Measurements from ENCODE around the gene CRIP2.

CRIP2 gene, protein sequence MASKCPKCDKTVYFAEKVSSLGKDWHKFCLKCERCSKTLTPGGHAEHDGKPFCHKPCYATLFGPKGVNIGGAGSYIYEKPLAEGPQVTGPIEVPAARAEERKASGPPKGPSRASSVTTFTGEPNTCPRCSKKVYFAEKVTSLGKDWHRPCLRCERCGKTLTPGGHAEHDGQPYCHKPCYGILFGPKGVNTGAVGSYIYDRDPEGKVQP

DNA sequence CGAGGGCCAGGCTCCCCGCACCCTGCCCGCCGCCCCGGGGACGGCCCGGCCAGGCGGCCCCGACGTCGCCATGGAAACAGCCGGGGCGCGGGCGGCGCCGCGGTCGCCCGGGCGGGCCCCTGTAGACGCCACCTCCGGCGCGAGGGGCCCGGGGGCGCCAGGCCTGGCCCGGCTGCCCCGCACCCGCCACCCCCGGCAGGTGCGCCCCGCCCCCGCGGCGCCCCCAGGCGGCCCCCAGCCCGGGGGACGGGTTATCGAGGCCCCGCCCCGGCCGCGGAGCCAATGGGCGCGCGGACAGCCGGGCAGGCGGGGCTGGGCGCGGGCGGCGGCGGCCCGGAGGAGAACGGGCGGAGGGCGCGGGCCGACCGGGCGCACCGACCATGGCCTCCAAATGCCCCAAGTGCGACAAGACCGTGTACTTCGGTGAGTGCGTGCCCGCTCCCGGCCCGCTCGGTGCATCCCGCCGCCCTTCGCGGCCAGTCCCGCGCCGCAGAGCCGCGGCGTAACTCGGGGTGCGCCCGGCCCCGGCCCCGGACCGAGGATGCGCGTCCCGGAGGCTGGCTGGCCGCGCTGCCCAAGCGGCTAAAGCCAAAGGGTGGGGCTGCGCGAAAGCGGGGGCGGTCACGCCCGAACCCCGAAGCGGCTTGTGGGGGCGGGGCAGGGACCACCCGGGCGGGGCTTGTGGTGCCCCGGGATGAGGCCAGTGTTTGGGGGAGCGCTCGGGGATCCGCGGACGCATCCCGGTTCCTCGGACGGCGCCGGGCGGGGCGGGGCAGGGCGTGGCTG, at the start of gene CRIP2:
Gene CRIP2 (plus strand): TSS at position 339 of the 786 bp plus-strand sequence. CDS start 42 bp downstream, at position 381.
- DNase-seq, result no peak

DNA sequence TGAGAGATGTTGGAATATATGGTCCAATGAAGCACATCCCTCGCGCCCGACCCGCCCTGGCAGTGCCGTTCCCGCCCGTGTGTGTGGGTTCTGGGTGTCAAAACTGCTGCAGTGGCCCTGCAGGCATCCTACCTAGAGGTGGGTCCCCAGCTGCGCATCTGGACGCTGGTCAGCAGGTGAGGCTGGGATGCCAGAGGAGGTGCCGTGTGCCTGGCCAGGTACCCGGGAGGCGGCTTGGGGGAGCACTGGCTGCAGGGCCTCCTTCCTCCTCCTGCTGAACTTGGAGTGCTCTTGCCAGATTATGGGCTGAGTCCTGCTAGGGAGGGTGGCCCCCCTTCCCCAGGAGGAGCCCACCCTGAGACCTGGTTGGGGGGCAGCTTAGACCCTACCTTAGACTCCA, 49.8 kb upstream of the CRIP2 start:
- no peak for DNase-seq

DNA sequence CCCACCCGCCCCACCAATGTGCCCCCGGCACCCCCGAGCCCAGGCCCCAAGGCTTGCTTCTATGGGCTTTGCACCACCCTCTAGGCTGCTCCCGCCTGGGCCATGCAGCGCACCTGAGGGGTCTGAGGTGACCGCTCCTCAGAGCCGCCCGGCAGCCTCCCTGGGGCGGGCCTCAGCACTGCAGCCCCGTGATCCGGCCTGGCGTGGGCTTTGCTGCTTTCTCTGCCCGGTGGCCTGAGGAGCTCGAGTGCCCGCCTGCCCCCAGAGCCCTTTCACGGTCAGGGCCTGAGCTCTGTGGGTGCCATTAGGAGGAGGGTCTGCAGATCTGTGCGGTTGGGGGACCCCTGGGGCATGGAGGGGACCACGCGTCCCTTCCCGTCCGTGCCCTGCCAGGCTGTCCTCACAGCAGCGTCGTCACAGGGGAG, 48.8 kb upstream of the CRIP2 start:
- DNase-seq, result no peak

DNA sequence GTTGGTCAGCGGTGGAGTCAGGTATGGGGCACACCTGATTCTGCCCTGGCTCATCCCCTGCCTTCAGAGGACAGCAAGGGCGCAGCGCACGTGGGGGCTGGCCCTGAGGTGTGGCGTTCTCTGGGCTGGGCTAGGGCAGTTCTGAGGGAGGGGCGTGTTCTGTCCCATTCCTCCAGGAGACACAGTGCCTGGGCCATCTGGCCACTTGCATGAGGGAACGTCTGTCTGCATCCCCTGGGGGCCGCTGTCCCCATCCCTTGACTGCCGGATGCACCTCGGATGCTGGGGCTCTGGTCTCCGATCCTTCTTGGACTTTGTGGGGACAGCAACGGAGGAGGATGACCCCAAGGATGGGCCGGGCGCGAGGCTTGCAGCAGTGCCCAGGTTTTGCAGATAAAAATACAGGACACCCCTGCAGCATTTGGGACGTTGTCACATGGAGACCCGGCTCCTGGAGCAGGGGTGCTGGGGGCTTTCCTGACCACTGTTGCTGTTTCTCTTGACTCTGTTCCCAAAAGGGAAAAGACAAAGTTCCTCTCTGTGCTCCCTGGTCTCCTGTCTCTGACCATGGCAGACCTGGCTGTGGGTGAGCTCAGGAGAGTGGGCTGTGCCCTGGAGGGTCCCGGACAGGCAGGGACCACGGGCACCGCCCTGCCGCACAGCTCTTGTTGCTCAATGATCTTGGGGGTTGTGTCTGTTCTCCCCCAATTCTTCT, 48.0 kb upstream of the CRIP2 start:
- no peak for DNase-seq

DNA sequence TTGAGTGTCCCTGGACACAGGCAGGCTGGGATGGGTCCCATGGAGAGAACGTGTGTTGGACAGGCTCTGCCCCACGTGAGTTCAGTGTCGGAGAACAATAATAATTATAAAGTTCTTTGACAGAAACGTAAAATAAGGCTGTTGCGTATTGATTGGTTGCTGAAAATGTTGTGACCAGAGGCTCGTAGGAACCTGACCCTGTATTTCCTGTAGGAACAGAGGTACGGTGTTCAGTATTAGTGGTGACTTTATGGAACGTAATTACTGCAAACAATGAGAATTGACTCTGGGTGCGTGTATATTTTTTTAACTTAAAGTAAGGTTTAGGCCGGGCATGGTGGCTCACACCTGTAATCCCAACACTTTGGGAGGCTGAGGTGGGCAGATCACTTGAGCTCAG, 47.2 kb upstream of the CRIP2 start:
- no peak for DNase-seq

DNA sequence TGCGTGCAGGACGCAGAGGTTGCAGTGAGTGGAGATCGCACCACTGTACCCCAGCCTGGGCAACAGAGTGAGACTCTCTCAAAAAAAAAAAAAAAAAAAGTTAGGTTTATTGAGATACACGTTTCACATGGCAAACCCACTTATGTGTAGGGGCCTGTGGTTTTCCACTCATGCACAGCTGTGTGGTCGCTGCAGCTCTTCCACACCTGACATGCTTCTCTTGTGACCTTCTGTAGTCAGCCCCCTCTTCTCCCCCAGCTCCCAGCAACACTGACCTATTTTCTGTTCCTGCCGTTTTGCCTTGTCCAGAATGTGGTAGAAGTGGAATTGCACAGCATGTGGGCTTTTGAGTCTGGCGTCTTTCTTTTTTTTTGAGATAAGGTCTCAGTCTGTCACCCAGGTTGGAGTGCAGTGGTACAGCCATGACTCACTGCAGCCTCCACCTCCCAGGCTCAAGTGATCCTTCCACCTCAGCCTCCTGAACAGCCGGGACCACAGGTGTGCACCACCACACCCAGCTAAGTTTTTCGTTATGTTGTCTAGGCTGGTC, 46.6 kb upstream of the CRIP2 start:
- no peak for DNase-seq

DNA sequence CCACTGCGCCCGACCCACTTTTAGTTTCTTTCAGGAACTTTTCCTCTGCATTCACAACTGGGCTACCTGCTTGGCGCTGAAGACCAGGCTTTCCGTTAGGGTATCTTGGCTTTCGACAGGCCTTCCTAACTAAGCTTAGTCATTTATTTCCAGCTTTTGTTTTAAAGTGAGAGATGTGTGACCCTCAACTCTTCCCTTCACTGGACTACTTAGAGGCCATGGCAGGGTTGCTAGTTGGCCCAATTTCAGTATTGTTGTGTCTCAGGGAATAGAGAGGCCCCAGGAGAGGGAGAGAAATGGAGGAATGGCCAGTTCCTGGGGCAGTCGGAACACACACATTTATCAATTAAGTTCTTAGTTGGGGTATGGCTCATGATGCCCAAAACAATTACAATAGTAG, 44.6 kb upstream of the CRIP2 start:
- DNase-seq, result no peak

DNA sequence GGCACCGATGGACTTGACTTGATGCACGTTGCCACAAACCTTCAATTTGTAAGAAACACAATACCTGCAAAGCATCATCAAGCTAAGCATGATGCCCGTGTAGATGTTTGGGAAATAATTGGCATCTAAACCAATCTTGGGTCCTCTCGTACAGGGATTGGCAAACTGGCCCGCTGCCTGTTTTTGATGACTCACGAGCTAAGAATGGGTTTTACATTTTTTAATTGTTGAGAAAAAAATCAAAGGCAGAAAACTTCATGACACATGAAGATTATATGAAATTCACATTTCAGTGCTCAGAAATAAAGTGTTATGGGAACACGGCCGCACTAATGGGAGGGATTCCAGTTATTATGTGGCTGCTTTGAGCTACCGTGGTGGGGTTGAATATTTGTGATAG, 44.1 kb upstream of the CRIP2 start:
- no peak for DNase-seq

DNA sequence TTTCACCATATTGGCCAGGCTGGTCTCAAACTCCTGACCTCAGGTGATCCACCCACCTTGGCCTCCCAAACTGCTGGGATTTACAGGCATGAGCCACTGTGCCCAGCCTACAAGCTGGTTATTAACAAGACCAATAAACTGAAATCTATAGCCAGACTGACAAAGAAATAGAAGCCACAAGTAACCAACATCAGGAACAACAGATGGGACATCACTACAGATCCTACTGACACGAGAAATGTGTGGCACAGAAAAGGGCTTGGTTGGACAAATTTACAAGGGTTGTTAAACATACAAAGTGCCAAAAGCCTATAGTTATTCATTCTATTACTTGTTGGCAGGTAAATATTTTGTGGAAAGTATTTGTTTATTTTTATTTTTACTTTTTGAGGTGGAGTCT, 43.4 kb upstream of the CRIP2 start:
- no peak for DNase-seq

DNA sequence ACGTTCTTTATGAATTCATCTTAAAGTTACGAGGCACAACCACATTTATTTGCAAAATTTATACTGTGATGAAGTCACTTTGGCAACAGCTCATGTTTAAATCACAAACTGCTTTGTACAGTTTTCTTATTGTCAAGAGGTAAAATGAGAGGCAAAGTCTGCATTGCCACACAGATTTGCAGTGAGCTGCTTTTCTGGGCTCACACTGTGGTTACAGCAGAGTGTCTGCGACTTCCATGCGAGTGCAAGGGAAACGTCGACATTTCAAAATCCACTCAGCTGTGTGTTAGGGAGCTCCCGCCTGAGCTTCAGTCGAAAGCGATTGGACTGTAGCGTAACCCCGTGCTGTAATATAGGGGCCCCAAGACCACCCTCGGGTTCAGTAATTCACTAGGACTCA, 42.0 kb upstream of the CRIP2 start:
- DNase-seq, result no peak

DNA sequence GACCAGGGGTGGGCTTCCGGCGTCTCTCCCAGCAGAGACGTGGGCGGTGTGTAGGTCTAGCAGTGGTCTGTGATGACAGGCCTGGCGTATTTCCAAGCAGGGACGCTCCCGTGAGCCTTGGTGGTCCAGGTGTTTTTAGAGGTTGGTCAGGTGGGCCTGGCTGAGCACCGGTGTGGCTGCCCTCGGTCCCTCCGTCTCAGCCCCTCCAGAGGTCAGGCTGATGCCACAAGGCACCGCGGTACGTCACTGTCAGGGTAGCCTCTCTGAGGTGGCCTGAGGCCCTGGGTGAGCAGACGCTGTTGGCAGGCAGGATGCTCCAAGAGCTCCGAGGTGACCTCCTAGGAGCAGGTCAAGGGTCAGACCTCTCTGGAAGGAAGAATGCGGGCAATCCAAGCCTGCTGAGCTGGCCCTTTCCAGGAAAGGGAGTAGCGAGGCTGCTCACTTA, 41.4 kb upstream of the CRIP2 start:
- DNase-seq, result no peak

DNA sequence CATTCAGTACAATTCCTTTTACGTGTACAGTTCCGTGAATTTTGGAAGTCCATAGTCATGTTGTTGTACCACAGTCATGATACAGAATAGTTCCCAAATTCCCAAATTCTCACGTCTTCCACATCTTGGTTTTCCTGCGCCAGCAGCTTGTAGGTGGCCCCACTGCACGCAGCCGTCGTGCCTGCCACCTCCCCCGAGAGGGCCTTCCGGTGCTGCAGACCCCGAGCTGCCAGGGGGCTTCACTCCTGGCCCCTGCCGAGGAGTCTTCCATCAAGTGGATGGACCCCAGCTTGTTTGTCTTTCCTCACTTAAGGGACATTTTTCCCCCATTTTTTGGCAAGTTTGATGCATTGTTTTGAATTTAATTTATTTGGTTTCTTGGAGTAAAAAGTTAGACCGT, 38.2 kb upstream of the CRIP2 start:
- no peak for DNase-seq

DNA sequence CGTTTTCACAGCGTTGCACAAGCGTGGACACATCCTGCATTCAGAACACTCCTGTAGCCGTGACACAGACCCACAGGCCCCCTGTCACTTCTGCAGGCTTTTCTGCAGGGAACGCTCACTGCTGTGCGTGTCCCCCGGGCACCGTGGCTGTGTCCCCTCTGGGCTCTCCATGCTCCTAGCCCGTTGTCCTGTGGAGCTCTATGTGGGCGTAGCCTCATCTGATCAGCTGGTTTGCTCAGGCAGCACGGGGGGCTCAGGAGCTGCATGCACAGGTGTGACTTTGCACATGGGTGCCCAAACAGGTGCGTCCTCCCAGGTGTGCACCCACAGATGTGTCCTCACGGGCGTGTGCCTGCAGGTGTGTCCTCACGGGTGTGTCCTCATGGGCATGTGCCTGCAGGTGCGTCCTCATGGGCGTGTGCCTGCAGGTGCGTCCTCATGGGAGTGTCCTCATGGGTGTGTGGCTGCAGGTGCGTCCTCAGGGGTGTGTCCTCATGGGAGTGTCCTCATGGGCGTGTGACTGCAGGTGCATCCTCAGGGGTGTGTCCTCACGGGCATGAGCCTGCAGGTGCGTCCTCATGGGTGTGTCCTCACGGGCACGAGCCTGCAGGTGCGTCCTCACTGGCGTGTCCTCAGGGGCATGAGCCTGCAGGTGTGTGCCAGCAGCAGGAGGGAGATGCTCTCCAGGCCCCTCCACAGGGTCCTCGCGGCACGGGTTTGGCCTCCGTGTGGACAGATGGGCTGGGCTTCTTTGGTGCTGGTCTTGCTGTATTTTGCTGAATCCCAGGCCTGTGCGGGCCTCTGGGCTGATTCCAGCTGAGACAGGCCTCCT, 37.5 kb upstream of the CRIP2 start:
- no peak for DNase-seq

DNA sequence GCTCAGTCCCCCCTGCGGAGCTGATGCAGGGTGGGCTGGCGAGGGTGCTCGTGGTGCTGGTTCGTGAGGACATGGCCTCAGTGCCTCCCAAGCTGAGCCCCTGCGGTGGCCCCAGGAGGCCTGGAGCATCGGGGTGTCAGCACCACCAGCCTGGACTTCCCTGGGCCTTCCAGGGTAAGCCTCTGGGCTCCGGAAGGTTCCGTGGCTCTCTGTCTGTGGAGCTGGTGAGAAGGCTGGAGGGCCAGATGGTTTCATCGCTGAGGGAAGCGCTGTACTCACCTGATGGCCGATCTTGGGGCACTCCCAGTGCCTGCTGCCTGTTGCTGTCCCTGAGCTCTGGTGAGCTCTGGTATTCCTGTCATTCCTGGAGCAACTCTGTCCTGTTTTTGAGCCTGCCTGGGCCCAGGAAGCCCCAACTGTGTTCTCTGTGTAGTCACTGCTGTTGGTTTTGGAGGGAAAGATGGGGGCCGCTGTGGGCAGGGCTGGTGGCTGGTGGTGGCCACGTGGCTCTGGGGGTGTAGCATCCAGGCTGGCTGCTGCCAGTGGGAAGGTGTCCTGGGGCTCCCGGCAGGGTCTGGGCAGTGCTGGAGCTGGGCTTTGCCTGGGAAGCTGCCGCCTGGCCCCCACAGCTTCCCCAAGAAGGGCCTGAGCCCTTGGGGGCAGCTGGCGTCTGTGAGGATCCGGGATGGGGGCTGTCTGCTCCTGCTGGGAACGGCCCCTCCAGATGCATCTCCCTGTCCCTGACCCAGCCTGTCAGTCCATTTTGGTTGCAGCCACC, 36.7 kb upstream of the CRIP2 start:
- no peak for DNase-seq

DNA sequence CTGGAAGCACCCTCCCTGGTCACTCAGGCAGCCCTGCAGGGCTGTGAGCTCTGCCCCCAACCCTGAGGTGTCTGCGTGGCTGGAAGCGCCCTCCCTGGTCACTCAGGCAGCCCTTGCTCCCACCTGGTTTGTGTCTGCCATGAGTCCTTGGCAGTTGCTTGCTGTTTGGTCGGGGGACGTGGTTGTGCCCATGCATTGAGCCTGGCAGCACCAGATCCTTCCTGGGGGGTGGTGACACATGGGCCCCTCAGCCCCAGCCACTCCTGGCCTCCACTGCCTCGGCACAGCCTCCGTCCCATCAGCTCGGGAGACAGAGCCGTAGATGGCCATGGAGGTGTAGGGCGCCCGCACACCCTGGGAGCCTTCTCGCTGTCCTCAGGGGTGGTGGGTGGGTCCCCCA, 35.4 kb upstream of the CRIP2 start:
- no peak for DNase-seq

DNA sequence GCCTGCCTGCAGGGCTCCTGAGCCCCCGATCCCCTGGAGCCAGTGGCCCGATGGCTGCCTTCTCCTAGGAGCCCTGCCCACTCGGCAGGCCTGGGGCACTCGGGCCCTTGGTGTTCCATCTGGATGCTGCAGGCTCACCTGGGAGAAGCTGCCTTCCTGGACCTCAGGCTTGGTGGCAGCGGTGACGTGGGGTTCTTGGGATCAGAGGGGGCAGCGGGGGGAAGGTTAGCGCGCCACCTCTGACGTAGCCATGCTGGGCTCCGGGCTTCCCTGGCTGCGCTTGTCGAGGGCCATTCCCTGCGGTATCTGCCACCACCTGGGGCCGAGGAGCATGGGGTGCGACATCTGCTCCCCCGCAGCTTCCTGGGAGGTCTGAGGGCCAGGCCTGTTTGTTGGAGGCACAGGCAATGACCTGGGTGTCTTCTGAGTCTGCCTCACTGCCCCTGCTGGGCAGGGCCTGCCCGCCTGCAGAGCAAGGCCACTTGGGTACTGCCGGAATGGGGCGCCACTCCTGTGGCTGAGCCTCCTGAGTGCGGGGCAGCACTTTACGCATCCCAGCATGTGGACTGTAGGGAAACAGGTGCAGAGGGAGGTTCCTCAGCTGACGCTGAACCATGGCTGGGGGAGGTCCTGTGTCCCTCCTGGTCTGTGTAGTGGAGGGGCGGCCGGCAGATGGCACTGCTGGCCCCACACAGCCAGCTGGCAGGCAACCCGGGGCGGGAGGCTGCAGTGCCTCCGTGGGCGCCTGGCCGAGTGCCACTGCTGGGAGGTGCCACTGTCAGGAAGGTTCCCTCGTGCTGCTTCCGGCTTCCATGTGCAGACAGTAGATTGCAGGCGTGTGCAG, 34.7 kb upstream of the CRIP2 start:
- no peak for DNase-seq

DNA sequence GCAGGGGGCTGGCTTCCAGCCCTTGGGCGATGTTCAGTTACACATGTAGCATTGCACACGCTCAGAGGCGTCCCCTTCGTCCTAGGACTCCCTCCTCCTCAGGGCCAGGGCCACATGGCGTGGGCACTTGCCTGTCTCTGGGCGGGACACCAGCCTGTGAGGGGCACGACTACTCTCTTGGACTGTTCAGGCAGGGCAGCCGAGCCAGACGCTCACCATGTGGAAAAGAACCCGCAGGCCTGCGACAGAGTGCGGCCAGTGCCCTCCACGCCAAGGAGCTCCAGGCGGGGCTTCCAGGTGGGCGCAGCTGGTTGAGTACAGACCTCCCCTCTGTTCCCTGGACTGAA, 34.1 kb upstream of the CRIP2 start:
- DNase-seq, result no peak

DNA sequence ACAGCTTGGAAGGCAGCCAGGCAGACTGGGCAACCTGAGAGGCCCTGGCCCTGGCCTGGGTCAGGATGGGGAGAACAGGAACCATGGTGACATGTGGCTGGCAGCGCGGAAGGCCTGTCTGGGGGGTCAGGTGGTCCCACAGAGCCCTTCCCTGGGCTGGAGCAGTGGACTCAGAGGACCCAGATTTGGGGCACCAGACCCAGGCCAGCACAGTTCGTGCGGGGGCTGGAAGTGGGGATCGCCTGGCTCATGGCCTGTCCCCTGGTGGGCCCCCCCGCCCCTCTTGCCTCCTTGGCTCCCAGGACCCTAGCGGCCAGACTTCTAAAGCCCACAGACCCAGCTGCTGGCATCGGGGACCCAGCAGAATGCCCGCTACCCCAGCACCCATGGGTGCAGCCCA, 33.6 kb upstream of the CRIP2 start:
- DNase-seq, result no peak

DNA sequence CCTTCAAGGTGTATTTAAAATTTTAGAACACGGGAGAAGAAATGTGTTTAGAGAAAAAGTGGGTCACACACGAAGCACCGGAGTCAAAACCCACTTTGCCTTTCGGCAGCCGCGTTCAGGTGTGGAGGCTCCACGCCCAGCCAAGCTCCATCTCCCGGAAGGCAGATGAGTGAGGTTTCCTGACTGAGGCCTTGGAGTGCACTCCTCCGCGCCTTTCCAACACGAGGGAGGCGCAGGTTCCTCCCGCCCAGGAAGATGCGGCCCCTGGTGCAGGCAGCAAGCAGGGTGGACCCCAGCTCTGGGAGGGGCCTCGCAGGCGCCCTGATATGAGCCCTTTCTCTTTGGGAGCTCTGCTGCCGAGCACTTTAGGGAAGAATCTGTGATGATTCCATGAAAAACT, 32.5 kb upstream of the CRIP2 start:
- no peak for DNase-seq

DNA sequence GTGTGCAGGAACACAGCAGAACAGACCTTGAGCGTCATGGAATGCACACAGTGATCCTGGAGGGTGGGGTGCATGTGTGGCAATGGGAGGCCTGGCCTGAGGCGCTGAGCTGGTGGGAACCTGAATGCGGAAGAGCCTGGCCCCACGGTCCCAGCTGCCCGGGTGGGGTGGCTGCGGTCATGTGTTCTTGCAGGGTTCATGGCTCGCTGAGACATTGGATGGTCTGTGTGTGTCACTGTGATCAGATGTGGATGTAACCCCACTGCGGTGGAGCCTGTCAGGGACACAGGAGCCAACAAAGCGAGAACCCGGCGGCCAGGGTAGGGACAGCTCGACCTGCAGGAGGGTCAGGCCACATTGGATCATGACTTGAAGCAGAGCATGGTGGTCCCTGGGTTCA, 31.8 kb upstream of the CRIP2 start:
- DNase-seq, result no peak

DNA sequence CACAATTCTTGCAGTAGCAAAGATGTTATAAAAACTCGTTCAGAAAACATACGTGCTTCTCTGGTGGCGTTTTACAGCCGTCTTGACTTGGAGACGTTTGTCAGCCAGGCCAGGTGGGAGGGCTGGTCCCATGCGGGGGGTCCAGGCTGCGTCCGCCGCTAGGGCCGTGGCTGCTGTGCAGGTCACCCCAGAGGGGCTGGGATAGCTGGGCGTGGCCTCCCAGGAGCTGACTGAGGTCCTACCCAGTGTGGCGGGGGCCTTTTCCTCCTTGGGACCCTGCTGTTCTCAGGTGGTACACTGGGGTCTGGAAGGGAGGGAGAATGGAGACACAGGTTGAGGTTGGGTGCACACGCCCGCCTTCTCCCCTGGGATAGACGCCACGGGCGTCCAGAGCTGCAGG, 29.8 kb upstream of the CRIP2 start:
- no peak for DNase-seq

Data from activated CD4-positive, alpha-beta T cell treated with anti-CD3 and anti-CD28 coated beads for 1 hour (primary cell).